Small intestine (tissue), 7 donors: ENCODE measurements around the gene PSMA1. TPM values are rescaled to one million over a fixed set of nuclear protein-coding genes. Genes with fewer than 3 reads are reported as not detected.

ENCODE experiments used
- DNase-seq, 2 donors: peaks; one replicate each; pipeline versions ENCODE4 v3.0.0 to v3.0.0-alpha.2; 2013
- FAIRE-seq: peaks from 2 replicates; lab custom pipeline; 2012; peaks lifted over from hg19 to GRCh38; lab: Jason Lieb, UNC
- H3K27ac ChIP-seq, 3 donors: one replicate each; pipeline ENCODE4 v1.5.1; 2013; ENCODE audit warnings: low read length in 2 of 3, mild to moderate bottlenecking in 2 of 3, control low read depth in 1 of 3, inconsistent platforms in 1 of 3, low read depth in 1 of 3, moderate library complexity in 1 of 3
- H3K27me3 ChIP-seq, 3 donors: one replicate each; pipeline ENCODE4 v1.6.1; 2013; ENCODE audit warnings: low read length in 3 of 3, inconsistent platforms in 1 of 3; ENCODE audit not compliant: control insufficient read depth in 3 of 3, insufficient read depth in 3 of 3
- H3K36me3 ChIP-seq, 3 donors: one replicate each; pipeline ENCODE4 v1.6.1; 2013; ENCODE audit warnings: low read length in 3 of 3, inconsistent platforms in 1 of 3, low read depth in 1 of 3, mild to moderate bottlenecking in 1 of 3, moderate library complexity in 1 of 3; ENCODE audit not compliant: control insufficient read depth in 3 of 3, insufficient read depth in 2 of 3
- H3K4me1 ChIP-seq, 3 donors: one replicate each; pipeline ENCODE4 v1.6.1; 2013; ENCODE audit warnings: low read length in 2 of 3, inconsistent platforms in 1 of 3, low read depth in 1 of 3, mild to moderate bottlenecking in 1 of 3, moderate library complexity in 1 of 3; ENCODE audit not compliant: control insufficient read depth in 3 of 3, insufficient read depth in 2 of 3
- H3K4me3 ChIP-seq, 3 donors: one replicate each; pipeline ENCODE4 v1.5.1; 2013; ENCODE audit warnings: low read length in 3 of 3, control low read depth in 1 of 3, inconsistent platforms in 1 of 3, low read depth in 1 of 3, mild to moderate bottlenecking in 1 of 3, moderate library complexity in 1 of 3
- H3K9me3 ChIP-seq, 2 donors: one replicate each; pipeline ENCODE4 v1.6.1; 2013; ENCODE audit warnings: low read depth in 1 of 2, low read length in 1 of 2; ENCODE audit not compliant: control insufficient read depth in 2 of 2, insufficient read depth in 1 of 2
- WGBS, 3 donors: extraction: QIAGEN DNeasy Blood & Tissue Kit; methylation state at CpG; one replicate each; pipeline ENCODE4 v1.1.7; 2013; 5-methylcytosine and 5-hydroxymethylcytosine counted together
- polyA plus RNA-seq, 4 donors: library from polyadenylated mRNA; stranded (reverse) in 3 of 4; unstranded in 1 of 4; fragments of 200-250 nt in 3 of 4; fragments of 120-200 nt in 1 of 4; gene quantifications; one replicate each; pipeline versions ENCODE4 v1.2.1 to v1.2.3, GENCODE V29; 2013
- donor health status: healthy with polysubstance abuse.
- donor health status: control.
- donor health status: control.
- donor health status: Bipolar disorder and iron deficiency.
- donor health status: healthy.

Gene PSMA1
- polyA plus RNA-seq, 4 donors: 135 to 194 (median 155) TPM

DNA sequence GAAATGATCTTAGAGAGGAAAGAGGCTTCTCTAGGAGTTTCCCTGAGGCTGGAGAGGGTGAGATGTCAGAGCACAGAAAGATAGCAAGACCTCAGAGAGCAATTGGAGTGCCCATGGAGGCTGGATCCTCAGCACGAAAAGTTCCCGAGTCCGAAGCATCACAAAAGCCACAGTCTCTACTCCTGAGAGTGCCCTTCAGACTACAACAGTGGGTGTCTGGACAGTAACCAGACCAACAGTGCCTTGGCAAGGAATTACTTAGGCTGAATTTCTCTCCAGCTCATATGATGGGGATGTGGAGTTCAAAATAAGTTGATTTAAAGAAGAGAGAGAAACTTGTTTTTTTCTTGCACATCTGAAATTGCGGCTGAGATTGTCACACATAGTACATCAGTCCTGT, 31.9 kb upstream of the PSMA1 start:
- WGBS, 3 donors: 89 to 96% (median 92%) methylated on average over 4 of the region's 4 CpGs
- Histone ChIP-seq H3K27me3 (no peaks in the 10 kb centered on the region), H3K4me3 (no peak overlapping the region), H3K9me3 (no peaks in the 10 kb centered on the region), H3K4me1 (no peaks in the 10 kb centered on the region), H3K27ac (peak overlapping the region in 1 of 3 donors; percentile 53), H3K36me3 (no peaks in the 10 kb centered on the region)
- DNase-seq (no peak), FAIRE-seq (no peak)

DNA sequence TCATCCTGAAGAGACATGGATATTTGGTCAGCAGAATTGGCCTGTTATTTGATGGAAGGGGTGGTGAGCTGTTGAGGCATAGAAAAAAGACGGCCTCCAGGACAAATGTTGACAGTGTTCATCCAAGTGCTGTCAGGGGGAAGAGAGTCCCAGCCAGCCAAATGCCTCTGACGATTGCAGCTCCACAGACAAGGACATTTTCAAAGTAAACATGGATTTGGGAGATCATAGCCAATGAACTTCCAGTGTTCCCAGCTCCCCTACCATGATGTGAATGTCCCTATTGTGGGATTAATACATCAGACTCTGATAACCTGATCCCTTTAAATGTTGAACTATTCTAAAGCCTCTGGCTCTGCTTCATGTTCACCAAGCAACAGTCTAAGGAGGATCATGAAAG, 31.2 kb upstream of the PSMA1 start:
- H3K9me3 ChIP-seq: no peaks in the 10 kb centered on the region
- no peak overlapping the region for H3K27ac ChIP-seq
- H3K4me3 ChIP-seq: no peak overlapping the region
- DNase-seq (no peak), FAIRE-seq (no peak)
- H3K36me3 ChIP-seq: no peaks in the 10 kb centered on the region
- no peaks in the 10 kb centered on the region for H3K27me3 ChIP-seq
- 47 to 76% (median 69%) methylated on average over 2 of the region's 2 CpGs for WGBS, 3 donors
- no peaks in the 10 kb centered on the region for H3K4me1 ChIP-seq

DNA sequence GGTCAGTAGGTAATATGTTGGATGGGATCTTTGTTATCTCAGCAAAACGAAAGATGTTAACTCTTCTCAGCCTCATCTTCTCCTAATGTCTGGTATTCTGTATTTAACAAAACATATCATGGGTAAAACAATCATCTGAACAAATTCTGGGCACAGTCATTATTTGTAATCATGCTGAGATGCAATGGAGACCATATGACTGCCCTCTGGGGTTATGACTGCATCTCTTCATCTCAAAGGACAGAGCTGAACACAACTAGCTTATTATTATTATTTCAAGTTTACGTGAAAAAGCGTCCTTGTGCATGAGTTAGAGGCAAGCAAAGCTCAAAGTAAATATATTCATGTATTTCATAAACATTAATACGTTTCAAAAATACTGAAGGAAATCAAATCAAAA, 29.7 kb upstream of the PSMA1 start:
- Histone ChIP-seq H3K4me3 (no peak overlapping the region), H3K27ac (no peak overlapping the region), H3K9me3 (no peaks in the 10 kb centered on the region), H3K27me3 (no peaks in the 10 kb centered on the region), H3K36me3 (no peaks in the 10 kb centered on the region), H3K4me1 (no peaks in the 10 kb centered on the region)
- DNase-seq: no peak
- no peak for FAIRE-seq
- WGBS, 3 donors: 74 to 90% (median 89%) methylated on average over 4 of the region's 4 CpGs

DNA sequence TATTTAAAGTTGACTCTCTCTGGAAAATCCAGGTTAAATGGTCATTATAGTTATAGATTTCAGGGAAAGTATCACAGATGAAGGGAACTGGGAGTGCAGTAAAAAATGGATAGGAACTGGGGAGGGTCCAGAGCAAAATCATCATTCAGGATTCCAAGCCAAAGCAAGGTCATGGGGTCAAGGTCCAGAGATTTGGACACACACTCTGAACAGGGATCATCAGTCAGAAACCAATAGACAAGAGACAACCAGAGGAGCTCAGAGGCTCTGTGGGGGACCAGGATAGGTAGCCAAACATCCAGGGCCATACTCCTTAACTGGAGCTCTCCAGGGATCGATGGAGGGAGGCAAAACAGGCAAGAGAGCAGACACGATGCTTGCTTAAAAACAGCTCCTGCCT, 27.3 kb upstream of the PSMA1 start:
- WGBS, 3 donors: 83 to 91% (median 90%) methylated on average over 2 of the region's 2 CpGs
- Histone ChIP-seq H3K27me3 (no peaks in the 10 kb centered on the region), H3K9me3 (no peaks in the 10 kb centered on the region), H3K4me3 (no peak overlapping the region), H3K27ac (no peak overlapping the region), H3K36me3 (no peaks in the 10 kb centered on the region), H3K4me1 (no peaks in the 10 kb centered on the region)
- FAIRE-seq: no peak
- DNase-seq: no peak

DNA sequence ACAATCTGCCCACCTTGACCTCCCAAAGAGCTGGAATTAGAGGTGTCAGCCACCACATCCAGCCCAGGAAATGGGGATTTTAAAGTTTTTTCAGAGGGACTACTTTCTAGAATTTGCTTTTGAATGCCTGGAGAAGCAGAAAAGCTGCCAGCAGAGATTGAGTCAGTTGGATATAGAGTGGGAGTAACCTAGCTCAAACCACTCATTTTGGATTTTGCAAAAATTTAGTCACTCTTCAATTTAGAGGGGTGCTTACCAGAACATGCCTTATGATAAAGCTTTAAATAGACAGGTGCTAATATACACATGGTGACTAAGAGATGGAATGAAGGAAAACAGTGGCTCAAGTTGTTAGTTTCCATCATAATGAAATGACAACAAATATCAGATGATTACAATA, 26.5 kb upstream of the PSMA1 start:
- no peaks in the 10 kb centered on the region for H3K4me1 ChIP-seq
- no peaks in the 10 kb centered on the region for H3K27me3 ChIP-seq
- FAIRE-seq: no peak

DNA sequence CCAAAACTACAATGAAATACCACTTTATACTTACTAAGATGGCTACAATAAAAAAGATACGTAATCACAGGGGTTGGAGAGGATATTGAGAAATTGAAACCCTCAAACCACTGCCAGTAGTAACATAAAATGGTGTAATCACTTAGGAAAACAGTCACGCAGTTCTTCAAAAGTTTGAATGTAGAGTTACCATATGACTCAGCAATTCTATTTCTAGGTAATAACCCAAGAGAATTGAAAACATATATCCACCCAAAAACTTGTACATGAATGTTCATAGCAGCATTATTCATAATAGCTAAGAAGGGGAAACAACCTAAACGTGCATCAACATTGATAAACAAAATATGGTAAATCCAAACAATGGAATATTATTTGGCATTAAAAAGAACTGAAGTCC, 24.4 kb upstream of the PSMA1 start:
- H3K27ac ChIP-seq: no peak overlapping the region

More for the DNA sequence above, 26.5 kb upstream of the PSMA1 start:
- Histone ChIP-seq H3K9me3 (no peaks in the 10 kb centered on the region), H3K27ac (no peak overlapping the region), H3K4me3 (no peak overlapping the region), H3K36me3 (no peaks in the 10 kb centered on the region)
- DNase-seq: no peak

DNA sequence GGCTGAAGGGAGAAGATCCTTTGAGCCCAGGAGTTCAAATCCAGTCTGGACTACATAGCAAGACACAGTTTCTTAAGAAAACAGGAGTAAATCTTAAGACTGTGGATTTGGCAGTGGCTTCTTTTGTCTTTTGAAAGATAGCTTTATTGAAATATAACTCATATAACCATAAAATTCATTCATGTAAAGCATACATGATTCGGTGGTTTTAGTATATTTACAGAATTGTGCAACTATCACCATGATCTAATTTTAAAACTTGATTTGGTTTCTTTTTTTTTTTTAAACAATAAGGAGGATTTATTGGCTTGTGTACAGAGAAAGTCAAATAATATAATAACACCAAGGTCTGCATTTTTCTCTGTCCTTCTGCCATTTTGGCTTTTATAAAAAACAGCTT, 23.1 kb upstream of the PSMA1 start:
- no peaks in the 10 kb centered on the region for H3K9me3 ChIP-seq
- H3K4me3 ChIP-seq: no peak overlapping the region
- no peaks in the 10 kb centered on the region for H3K4me1 ChIP-seq
- FAIRE-seq (no peak), DNase-seq (no peak)
- 50 to 63% (median 59%) methylated on average over 1 of the region's 1 CpG for WGBS, 3 donors
- no peaks in the 10 kb centered on the region for H3K27me3 ChIP-seq
- no peak overlapping the region for H3K27ac ChIP-seq
- no peaks in the 10 kb centered on the region for H3K36me3 ChIP-seq

More for the DNA sequence above, 24.4 kb upstream of the PSMA1 start:
- FAIRE-seq: no peak
- WGBS, 3 donors: 54 to 77% (median 70%) methylated on average over 3 of the region's 3 CpGs
- no peak for DNase-seq
- H3K4me3 ChIP-seq: no peak overlapping the region
- H3K4me1 ChIP-seq: no peaks in the 10 kb centered on the region
- H3K36me3 ChIP-seq: no peaks in the 10 kb centered on the region
- H3K27me3 ChIP-seq: no peaks in the 10 kb centered on the region
- no peaks in the 10 kb centered on the region for H3K9me3 ChIP-seq

DNA sequence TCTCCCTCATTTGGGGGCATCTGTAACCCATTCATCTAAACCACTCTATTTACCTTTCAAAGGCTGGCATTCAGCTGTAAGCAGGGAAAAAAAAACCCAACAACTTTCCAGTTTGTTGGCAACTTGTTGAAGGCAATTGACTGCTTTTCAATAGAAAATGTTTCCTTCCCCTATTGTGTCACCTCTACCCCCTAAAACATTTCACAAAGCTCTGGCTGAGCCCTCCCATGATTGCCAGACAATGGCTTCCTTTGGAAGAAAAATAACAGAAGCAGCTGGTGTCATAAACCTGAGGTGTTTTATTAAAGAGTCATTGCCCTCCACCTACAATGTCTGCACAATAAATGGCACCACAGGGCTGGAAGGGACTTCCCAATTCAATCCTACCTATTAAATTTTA, 22.1 kb upstream of the PSMA1 start:
- H3K4me1 ChIP-seq: no peaks in the 10 kb centered on the region
- H3K9me3 ChIP-seq: no peaks in the 10 kb centered on the region
- no peaks in the 10 kb centered on the region for H3K36me3 ChIP-seq
- DNase-seq (no peak), FAIRE-seq (no peak)
- no peak overlapping the region for H3K4me3 ChIP-seq
- H3K27me3 ChIP-seq: no peaks in the 10 kb centered on the region
- no peak overlapping the region for H3K27ac ChIP-seq

DNA sequence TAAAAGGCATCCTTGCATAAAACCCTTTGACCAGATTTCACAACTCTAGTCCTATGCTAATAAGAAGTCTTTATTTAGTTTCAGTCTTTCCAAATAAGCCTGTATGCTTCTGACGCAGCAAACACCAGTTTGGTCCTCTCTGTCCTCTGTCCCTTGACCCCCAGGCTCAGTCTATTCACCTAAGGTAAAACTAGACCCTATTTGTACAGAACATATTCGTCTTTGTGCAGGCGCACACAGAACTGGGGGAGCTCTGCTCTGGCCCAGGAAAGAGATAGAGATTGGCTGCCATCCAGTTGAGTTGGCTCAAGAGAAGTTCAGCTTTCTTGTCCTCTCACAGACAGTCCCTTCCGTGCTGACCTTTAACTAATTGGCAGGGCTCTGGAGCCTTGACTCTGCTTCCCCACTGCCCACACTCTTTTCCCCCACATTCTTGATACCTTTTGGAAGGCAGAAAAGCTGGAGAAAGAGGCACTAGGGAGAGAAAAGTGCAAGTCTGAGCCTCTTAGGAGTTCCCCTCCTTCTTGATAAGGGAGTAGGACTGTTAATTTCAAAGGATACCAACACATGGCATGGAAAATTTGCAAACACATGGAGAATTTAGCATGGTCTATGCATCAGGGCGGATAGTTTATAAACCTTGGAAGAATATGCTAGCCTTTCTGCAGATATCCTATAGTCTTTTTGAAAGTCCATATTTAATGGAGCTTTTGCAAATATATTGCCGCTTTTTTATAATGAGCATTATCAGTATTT, 21.2 kb upstream of the PSMA1 start:
- FAIRE-seq: no peak
- 61 to 66% (median 64%) methylated on average over 6 of the region's 6 CpGs for whole genome bisulfite sequencing, 3 donors
- Histone ChIP-seq H3K4me1 (no peaks in the 10 kb centered on the region), H3K36me3 (no peaks in the 10 kb centered on the region), H3K9me3 (no peaks in the 10 kb centered on the region), H3K4me3 (no peak overlapping the region), H3K27ac (peak overlapping the region in 2 of 3 donors; percentile 20 to 22), H3K27me3 (no peaks in the 10 kb centered on the region)
- no peak for DNase-seq
